Measurements from ENCODE around the gene PAGE1. TPM values are rescaled to one million over a fixed set of nuclear protein-coding genes. Genes with fewer than 3 reads are reported as not detected.

Gene PAGE1
- total and polyA plus RNA-seq, 8 donors = not detected

DNA sequence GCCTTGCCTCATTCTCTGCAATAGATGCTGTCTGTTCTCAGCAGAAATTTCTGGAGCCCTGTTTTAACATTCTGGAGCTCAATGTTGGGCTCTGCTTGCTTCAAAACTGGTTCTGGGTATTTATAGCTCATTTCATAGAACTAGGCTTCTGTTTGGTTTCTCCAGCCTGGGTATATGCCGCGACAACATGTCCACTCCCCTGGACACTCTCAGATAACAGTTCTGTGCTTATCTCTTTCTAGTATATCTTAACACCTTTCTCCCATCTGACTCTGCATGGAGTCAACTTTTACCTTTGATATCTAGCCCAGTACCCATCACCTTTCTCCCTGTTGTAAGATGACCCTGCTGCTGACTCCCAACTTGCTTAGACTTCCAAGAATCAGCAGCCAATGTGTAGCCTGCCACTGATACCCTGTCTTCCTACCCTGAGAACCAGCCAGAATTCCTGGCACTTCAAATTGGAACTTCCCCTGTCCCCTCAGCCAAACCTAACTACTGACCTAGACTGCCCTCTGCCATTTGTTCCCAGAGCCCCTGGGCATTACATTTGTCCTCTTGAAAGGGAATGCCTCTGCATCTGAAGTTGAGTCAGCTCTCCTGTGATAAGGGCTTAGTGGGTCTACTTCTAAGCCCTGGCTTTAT is 20.6 kb downstream of the PAGE1 start:
- DNase-seq = no peak
- no peak overlapping the region for H3K4me3 ChIP-seq

DNA sequence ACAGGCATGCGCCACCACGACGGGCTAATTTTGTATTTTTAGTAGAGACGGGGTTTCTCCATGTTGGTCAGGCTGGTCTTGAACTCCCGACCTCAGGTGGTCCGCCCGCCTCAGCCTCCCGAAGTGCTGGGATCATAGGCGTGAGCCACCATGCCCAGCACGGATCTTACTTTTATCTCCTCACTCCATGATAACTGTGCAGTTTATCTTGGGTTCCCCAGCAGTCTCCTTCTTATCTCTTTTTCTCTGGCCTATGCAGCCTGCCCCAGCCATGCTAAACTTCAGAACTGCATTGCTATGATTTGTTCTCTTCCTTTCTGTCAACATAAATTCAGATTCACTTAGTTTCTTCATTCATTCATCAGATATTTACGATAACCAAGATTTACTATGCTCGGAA is 22.4 kb downstream of the PAGE1 start:
- H3K27ac ChIP-seq = no peak overlapping the region
- H3K27me3 ChIP-seq = peaks cover 0 to 6% (median 0%) of the 10 kb centered on the region in 3 donors
- WGBS, 5 donors = 58 to 84% (median 71%) methylated on average over 5 to 12 of the region's 12 CpGs
- H3K4me3 ChIP-seq = no peak overlapping the region
- H3K36me3 ChIP-seq = no peaks in the 10 kb centered on the region
- no peaks in the 10 kb centered on the region for H3K9me3 ChIP-seq
- no peaks in the 10 kb centered on the region for H3K4me1 ChIP-seq
- intact Hi-C loops (cut with DNase I; ENCODE audit: low total_unique reads) = no loop called here
- DNase-seq = no peak
- no peak for TF ChIP-seq POLR2AphosphoS5 (IDR thresholded peaks at IDR 0.05)
- no peak for TF ChIP-seq CTCF (IDR thresholded peaks at IDR 0.05)
- TF ChIP-seq POLR2A (IDR thresholded peaks at IDR 0.05) = no peak
- no peak for TF ChIP-seq EP300 (IDR thresholded peaks at IDR 0.05)

More for the DNA sequence above, 20.6 kb downstream of the PAGE1 start:
- Histone ChIP-seq H3K4me1 (no peaks in the 10 kb centered on the region), H3K27ac (no peak overlapping the region), H3K9me3 (no peaks in the 10 kb centered on the region), H3K36me3 (no peaks in the 10 kb centered on the region), H3K27me3 (peaks cover 0 to 6% (median 0%) of the 10 kb centered on the region in 3 donors)
- no peak for TF ChIP-seq POLR2AphosphoS5 (IDR thresholded peaks at IDR 0.05)
- TF ChIP-seq CTCF (IDR thresholded peaks at IDR 0.05) = no peak
- TF ChIP-seq EP300 (IDR thresholded peaks at IDR 0.05) = no peak
- TF ChIP-seq POLR2A (IDR thresholded peaks at IDR 0.05) = no peak
- intact Hi-C loops (cut with DNase I; ENCODE audit: low total_unique reads) = no loop called here
- 43 to 65% (median 58%) methylated on average over 2 of the region's 2 CpGs for WGBS, 5 donors

- 80 to 95% (median 85%) methylated on average over 3 to 10 of the region's 10 CpGs for WGBS, 5 donors
- no peak overlapping the region for H3K4me3 ChIP-seq
- no peaks in the 10 kb centered on the region for H3K4me1 ChIP-seq
- no peaks in the 10 kb centered on the region for H3K27me3 ChIP-seq
- no peak overlapping the region for H3K27ac ChIP-seq
- H3K9me3 ChIP-seq = peaks cover 0 to 22% (median 7%) of the 10 kb centered on the region in 4 donors
- TF ChIP-seq CTCF (IDR thresholded peaks at IDR 0.05) (no peak), POLR2A (IDR thresholded peaks at IDR 0.05) (no peak), EP300 (IDR thresholded peaks at IDR 0.05) (no peak)
- DNase-seq = no peak
- no peaks in the 10 kb centered on the region for H3K36me3 ChIP-seq
- intact Hi-C loops (cut with DNase I; ENCODE audit: low total_unique reads) = no loop called here
Measured at GRCh38 chrX:49664824-49665223, 31.0 kb downstream of the PAGE1 start.

DNA sequence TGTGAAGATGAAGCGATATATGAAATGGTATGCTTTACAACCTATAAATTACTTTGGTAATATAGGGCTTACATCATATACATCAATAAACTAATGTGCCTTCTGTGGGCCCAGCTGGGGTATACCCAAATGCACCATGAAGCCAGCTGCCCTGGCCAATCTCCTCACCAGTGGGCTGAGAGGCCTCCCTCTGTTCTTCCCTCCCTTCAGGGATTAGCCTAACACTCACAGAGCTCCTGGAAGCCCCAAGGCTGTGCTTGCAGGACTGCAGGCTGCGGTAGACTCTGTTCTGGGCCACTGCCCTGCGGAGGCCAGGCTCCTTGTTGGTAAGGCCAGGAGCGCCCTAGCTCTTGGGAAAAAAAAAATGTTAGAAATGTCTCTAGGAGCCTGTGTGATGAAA is 33.9 kb downstream of the PAGE1 start:
- H3K27ac ChIP-seq = no peak overlapping the region
- H3K27me3 ChIP-seq = no peaks in the 10 kb centered on the region
- TF ChIP-seq POLR2A (IDR thresholded peaks at IDR 0.05) = no peak
- no peak for TF ChIP-seq EP300 (IDR thresholded peaks at IDR 0.05)
- TF ChIP-seq POLR2AphosphoS5 (IDR thresholded peaks at IDR 0.05) = no peak
- TF ChIP-seq CTCF (IDR thresholded peaks at IDR 0.05) = no peak
- no peaks in the 10 kb centered on the region for H3K4me1 ChIP-seq
- H3K9me3 ChIP-seq = peaks cover 0 to 8% (median 1%) of the 10 kb centered on the region in 4 donors
- no peak for DNase-seq
- 82 to 97% (median 95%) methylated on average over 2 to 4 of the region's 4 CpGs for WGBS, 5 donors
- H3K4me3 ChIP-seq = no peak overlapping the region
- H3K36me3 ChIP-seq = no peaks in the 10 kb centered on the region
- intact Hi-C loops (cut with DNase I; ENCODE audit: low total_unique reads) = no loop called here
